Lower lobe of right lung (tissue), 2 donors: Measurements from ENCODE around the gene RPL3. TPM values are rescaled to one million over a fixed set of nuclear protein-coding genes. Genes with fewer than 3 reads are reported as not detected.

Source experiments
- ATAC-seq, 2 donors: fragments of 200-7000 bp; cut with Tn5 transposase; one replicate each; pipeline ENCODE4 v1.9.1; 2020 to 2022; ENCODE audit warnings: mild to moderate bottlenecking in 2 of 2, moderate library complexity in 2 of 2
- DNase-seq: peaks from one replicate; pipeline ENCODE4 v3.0.0-alpha.2; 2020
- H3K27ac ChIP-seq: fragments of 200-600 bp; one replicate; pipeline ENCODE4 v1.8.0; 2022
- H3K27me3 ChIP-seq: fragments of 200-600 bp; one replicate; pipeline ENCODE4 v1.8.0; 2022; ENCODE audit warnings: low read depth
- H3K36me3 ChIP-seq: fragments of 200-600 bp; one replicate; pipeline ENCODE4 v1.8.0; 2022; ENCODE audit warnings: mild to moderate bottlenecking
- H3K4me1 ChIP-seq: fragments of 200-600 bp; one replicate; pipeline ENCODE4 v1.8.0; 2022
- H3K4me3 ChIP-seq: fragments of 200-600 bp; one replicate; pipeline ENCODE4 v1.8.0; 2022; ENCODE audit warnings: mild to moderate bottlenecking
- H3K9me3 ChIP-seq: fragments of 200-600 bp; one replicate; pipeline ENCODE4 v1.8.0; 2022
- CTCF ChIP-seq: fragments of 200-600 bp; IDR thresholded peaks from one replicate; pipeline ENCODE4 v1.8.0; 2022; ENCODE audit warnings: antibody characterized with exemption, mild to moderate bottlenecking
- intact Hi-C: fragments of 100-400 bp; cut with DNase I; formaldehyde crosslinking; loops from one replicate; pipeline ENCODE4 v1.11.0; 2022
- total RNA-seq: library from RNA; stranded (reverse); fragmentation: NEBNext Ultra II Directional; extraction: Animal tissue kit (Norgen Biotek cat#: 25700); gene quantifications from one replicate; pipeline ENCODE4 v1.2.1, GENCODE V29; 2021
- donor health status: DM: no; HTN: yes; CAD: no; lungs with severe emphysema.

RPL3 gene
- total RNA-seq, 1 donor from 2014 or later, result 1,467 TPM

GRCh38 chr22:39364714-39365491, 45.5 kb upstream of the RPL3 start:
- intact Hi-C loops, result no loop called here
- H3K9me3 ChIP-seq, result no peaks in the 10 kb centered on the region
- no peaks in the 10 kb centered on the region for H3K27me3 ChIP-seq
- DNase-seq (no peak), ATAC-seq (no peak)
- H3K4me3 ChIP-seq, result no peak overlapping the region
- H3K4me1 ChIP-seq, result no peaks in the 10 kb centered on the region
- no peaks in the 10 kb centered on the region for H3K36me3 ChIP-seq
- no peak for TF ChIP-seq CTCF
- H3K27ac ChIP-seq, result no peak overlapping the region

- Histone ChIP-seq H3K27me3 (no peaks in the 10 kb centered on the region), H3K4me1 (no peaks in the 10 kb centered on the region), H3K4me3 (no peak overlapping the region), H3K9me3 (no peaks in the 10 kb centered on the region), H3K36me3 (no peaks in the 10 kb centered on the region), H3K27ac (no peak overlapping the region)
- intact Hi-C loops, result no loop called here
- no peak for TF ChIP-seq CTCF
- DNase-seq, result no peak
- no peak for ATAC-seq
Measured at GRCh38 chr22:39363751-39364515, 44.5 kb upstream of the RPL3 start.

GRCh38 chr22:39362932-39363331, 43.5 kb upstream of the RPL3 start:
- Histone ChIP-seq H3K27me3 (no peaks in the 10 kb centered on the region), H3K4me3 (no peak overlapping the region), H3K9me3 (no peaks in the 10 kb centered on the region), H3K4me1 (no peaks in the 10 kb centered on the region), H3K36me3 (no peaks in the 10 kb centered on the region), H3K27ac (no peak overlapping the region)
- no peak for TF ChIP-seq CTCF
- ATAC-seq (no peak), DNase-seq (no peak)
- intact Hi-C loops, result no loop called here

GRCh38 chr22:39362271-39362670, 42.8 kb upstream of the RPL3 start:
- no peak for TF ChIP-seq CTCF

GRCh38 chr22:39361496-39361895, 42.1 kb upstream of the RPL3 start:
- no peak overlapping the region for H3K4me3 ChIP-seq
- no peak overlapping the region for H3K27ac ChIP-seq
- H3K27me3 ChIP-seq, result no peaks in the 10 kb centered on the region
- H3K9me3 ChIP-seq, result no peaks in the 10 kb centered on the region
- intact Hi-C loops, result no loop called here
- H3K36me3 ChIP-seq, result no peaks in the 10 kb centered on the region
- DNase-seq (no peak), ATAC-seq (no peak)
- no peak for TF ChIP-seq CTCF
- H3K4me1 ChIP-seq, result no peaks in the 10 kb centered on the region

More at GRCh38 chr22:39362271-39362670, 42.8 kb upstream of the RPL3 start:
- intact Hi-C loops, result no loop called here
- DNase-seq (no peak), ATAC-seq (no peak)
- H3K36me3 ChIP-seq, result no peaks in the 10 kb centered on the region
- no peaks in the 10 kb centered on the region for H3K9me3 ChIP-seq
- no peaks in the 10 kb centered on the region for H3K4me1 ChIP-seq
- H3K4me3 ChIP-seq, result no peak overlapping the region
- no peaks in the 10 kb centered on the region for H3K27me3 ChIP-seq
- no peak overlapping the region for H3K27ac ChIP-seq
